ENCODE results near the gene PPP1R14D. TPM values are rescaled to one million over a fixed set of nuclear protein-coding genes. Genes with fewer than 3 reads are reported as not detected.

Gene PPP1R14D
- total RNA-seq, 1 donor from 2014 or later, result 1.7 TPM

DNA sequence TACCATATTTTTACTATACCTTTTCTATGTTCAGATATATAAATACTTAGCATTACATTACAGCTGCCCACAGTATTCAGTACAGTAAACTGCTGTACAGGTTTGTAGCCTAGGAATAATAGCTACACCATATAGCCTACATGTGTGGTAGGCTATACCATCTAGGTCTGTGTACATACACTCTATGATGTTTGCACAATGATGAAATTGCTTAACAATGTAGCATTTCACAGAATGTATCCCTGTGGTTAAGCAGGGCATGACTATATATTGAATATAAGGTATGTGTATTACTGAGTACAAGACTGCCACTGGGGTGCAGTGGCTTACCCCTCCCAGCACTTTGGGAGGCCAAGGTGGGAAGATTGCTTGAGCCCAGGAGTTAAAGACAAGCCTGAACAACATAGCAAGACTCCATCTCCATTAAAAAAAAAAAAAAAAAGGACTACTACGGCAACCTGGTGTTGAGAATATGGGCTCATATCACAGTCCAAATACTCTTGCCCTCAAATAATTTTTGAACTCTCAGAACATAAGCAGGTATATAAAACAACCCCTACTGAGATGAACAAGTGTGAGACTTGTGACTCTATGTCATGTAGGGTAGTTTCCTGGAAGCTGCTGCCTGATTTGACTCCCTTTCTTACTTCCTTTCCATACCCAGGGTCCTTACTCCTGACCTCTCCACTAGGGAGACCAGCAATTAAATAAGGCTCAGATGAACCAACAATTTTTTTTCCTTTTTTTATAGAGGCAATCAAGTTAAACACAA is 4.8 kb downstream of the PPP1R14D start:
- no peak for DNase-seq (ENCODE audit: low spot score)

DNA sequence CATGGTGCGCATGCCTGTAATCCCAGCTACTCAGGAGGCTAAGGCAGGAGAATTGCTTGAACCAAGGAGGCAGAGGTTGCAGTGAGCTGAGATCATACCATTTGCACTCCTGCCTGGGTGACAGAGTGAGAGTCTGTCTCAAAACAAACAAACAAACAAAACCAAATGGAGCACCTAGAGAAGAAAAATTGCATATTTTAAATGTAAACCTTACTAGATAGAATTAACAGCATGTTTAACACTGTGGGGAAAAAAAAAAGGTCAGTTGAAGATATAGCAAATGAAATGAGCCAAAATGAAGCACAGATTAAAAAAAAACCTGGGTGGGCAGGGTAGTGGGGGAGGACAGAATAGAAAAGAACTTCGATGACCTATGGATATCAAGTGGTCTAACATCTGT is 7.3 kb downstream of the PPP1R14D start:
- DNase-seq (ENCODE audit: low spot score), result no peak

DNA sequence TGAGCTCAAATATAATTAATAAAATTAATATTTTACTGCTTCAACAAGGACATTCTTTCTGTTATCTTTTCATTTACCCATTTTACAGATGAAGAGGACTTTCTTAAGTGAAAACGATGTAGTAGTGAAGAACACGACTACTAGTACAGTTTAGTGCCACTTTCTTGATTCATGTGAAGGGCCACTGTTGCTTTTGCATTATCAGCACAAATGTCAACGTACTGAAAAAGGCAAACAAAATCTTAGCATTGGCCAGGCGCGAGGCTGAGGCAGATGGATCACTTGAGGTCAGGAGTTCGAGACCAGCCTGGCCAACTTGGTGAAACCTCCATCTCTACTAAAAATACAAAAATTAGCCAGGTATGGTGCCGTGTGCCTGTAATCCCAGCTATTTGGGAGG is 9.5 kb downstream of the PPP1R14D start:
- DNase-seq (ENCODE audit: low spot score), result no peak

DNA sequence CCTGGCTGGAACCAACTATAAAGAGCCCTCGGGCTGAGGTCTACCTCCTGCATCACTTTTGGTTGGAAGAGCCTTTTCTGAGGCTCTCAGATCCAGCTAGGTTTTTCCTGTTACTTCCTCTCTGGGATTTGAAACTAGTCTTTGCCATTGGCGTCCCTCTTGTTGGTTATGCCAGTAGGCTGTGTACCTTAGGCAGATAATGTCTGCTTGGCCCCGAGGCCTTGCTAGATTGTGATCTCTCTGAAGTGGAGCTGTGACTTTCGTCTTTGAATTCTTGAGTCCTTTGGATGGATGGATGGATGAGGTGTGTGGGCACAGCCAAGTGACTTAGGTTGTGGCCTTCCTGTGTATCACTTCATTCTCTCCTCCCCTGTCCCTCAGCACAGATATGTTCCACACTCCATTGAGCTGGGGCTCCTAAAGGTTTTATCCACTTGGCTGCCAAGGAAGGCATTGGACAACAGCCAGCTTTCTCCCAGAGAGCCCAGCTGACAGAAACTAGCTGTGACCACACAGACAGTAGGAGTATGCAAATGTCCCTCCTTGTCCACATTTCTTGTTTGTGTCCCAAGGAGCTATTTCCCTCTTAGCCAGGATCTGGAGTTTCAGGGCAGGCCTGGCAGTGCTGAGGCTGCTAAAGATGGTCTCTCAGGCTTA is 13.3 kb downstream of the PPP1R14D start:
- DNase-seq (ENCODE audit: low spot score), result peak; percentile 31

DNA sequence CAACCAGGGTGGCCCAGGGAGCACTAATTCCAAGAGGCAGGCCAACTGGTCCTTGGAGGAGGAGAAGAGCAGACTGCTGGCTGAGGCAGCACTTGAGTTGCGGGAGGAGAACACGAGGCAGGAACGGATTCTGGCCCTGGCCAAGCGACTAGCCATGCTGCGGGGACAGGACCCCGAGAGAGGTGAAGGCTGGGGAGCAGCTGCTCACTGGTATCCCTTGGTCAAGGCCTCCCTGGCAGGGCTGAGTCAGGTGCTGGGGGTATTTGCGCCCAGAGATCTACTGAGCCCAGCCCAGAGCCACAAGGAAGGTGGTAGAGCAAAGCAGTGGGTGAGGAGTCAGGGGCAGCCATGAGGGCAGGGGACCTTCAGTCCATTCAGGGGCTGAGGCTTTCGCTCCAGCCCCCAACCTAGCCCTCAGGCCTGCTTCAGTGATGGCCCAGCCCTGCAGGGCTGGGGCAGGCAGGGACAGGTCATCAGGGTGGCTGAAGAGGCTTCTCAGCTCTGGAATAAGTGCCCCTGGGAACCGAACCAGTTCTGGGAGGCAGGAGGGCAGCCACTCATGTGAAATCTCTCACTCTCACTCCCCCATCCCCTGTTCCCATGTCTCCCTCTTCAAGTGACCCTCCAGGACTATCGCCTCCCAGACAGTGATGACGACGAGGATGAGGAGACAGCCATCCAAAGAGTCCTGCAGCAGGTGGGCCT is 15.6 kb downstream of the PPP1R14D start:
- no peak for DNase-seq (ENCODE audit: low spot score)

DNA sequence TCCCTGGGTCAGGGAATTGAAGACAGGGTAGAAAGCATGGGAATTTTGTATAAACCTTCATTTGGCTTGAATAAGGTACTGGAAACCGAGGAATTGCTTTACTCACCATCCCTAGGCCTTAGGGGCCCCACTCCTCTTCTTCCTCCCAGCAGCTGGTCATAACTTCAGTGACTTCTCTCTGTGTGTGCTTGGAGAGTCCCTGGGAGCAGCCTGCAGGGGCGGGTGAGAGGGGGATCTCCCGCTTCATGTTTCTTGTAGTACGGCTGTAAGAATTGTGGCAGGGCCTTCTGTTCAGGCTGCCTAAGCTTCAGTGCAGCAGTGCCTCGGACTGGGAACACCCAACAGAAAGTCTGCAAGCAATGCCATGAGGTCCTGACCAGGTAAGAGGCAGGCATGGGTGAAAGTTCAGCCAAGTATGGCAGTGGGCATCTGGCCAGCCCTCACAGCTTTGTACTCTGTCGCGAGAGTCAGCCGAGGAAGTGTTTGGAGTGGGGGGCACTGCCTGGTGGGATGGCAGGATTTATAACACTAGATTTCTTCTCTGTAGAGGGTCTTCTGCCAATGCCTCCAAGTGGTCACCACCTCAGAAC is 19.6 kb downstream of the PPP1R14D start:
- DNase-seq (ENCODE audit: low spot score), result no peak

DNA sequence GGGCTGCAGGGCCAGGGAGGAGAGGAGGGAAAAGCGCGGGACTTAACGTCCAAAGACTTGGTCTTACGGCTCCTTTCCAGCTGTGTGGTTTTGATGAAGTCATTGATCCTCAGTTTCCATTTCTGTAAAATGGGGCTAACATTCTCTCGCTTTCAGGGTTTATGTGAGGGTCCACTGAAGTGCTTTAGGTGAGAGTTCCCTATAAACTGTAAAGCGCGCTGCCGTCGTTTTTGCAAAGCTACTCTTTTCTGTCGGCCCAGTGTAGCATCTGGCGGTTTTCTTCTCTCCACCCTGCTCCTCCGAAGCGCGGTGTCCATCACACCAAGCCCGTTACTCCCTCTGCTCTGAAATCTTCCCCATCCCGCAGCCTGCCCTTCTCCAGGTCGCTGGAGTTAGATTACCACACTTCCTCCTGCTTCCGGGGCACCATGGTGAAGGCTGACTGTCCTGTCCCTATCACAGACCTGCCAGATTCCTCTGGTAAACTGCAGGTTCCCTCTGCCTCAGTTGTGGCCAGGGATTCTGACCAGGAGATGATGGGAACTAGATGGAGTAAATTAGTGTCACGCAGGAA is 20.5 kb downstream of the PPP1R14D start:
- DNase-seq (ENCODE audit: low spot score), result no peak

DNA sequence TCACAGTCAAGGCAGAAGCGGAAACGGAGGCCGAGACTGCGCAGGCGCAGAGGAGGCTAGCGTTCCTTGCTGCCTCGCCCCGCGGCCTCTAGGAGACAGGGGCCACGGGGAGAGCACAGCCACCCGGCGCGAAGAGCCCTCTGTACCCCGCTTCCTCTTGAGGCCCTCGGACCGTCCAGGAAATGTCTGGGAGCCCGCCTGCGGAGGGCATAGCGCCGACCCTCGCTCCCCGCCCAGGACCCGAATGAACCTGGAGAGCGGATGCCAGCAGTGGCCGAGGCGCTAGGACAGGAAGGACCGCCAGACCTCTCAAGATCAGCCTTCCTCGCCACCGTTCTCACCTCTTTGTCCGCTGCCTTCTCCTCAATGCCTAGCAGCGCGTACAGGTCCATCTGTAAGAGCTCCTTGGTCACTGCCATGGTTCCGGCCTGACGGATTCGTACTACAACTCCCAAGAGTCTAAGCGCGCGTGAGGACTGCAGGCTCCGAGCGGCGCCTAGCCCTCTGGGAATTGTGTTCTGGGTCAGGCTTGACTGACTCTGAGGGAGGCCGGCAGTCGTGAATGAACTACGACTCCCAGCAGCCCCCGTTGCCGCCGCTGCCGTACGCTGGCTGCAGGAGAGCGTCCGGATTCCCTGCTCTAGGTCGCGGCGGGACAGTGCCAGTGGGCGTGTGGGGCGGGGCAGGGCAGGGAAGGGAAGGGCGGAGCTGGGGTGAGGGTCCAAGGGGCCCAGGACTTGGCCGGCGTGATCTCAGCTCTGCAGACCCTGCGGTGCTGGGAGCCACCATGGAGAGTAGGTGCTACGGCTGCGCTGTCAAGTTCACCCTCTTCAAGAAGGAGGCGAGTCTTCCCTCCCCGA is 21.2 kb downstream of the PPP1R14D start, which contains the start of the genes DNAJC17 and ZFYVE19:
Gene DNAJC17, minus strand, starts transcription at position 446 of the 860 bp plus-strand sequence. Its CDS starts 27 bp downstream, at position 419.
Gene ZFYVE19, plus strand, starts transcription at position 62 of the 860 bp plus-strand sequence. Its CDS starts 501 bp downstream, at position 563.
- peak; percentile 99 for DNase-seq (ENCODE audit: low spot score)

DNA sequence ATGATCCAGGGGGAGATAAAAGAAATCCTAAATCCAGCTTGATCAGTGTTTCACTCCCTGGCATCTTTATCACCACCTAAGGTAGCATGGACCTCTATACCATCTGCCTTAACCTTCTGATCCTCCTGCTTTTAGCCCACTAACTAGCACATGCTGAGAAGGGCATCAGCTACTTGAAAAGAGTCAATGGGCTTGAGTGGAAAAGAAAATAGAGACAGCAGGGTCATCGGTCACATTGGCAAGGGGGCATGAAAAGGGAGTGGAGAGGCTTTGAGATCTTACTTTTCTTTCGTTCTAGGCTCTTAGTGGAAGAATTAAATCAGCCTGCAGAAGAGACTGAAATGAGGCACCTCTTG is 21.9 kb downstream of the PPP1R14D start:
- no peak for DNase-seq (ENCODE audit: low spot score)

DNA sequence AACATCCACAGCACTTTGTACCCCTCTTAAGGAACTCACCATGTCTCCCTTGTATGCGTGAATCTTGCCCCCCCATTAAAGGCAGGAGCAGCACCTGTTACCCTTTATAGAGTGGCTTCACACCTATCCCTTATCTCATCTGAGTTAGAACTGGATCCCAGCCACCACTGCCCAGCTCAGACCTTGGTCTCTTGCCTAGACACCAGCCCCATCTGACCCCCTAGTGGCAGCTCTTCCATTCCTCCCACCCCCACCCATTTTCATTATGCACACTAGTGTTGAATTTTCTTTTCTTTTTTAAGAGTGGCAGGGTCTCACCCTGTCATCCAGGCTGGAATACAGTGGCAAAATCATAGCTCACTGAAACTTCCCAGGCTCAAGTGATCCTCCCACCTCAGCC is 24.8 kb downstream of the PPP1R14D start:
- DNase-seq (ENCODE audit: low spot score), result no peak

DNA sequence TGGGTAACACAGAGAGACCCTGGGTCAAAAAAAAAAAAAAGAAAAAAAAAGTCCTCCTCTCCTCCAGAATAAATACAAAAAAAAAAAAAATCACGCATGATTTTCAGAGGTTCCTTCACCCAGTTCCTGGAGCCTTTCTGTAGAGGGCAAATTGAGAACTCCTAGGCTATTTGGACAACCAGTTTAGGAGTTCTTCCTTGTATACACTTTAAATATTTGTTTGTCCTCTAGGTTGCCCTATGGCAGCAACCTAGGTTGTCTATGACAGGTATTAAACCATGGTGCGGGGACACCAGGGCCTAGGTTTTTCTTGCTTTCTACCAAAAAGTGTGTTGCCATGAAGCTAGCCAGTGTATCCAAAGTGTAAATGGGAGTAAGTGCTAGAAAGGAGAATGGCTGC is 25.4 kb downstream of the PPP1R14D start:
- DNase-seq (ENCODE audit: low spot score), result no peak

DNA sequence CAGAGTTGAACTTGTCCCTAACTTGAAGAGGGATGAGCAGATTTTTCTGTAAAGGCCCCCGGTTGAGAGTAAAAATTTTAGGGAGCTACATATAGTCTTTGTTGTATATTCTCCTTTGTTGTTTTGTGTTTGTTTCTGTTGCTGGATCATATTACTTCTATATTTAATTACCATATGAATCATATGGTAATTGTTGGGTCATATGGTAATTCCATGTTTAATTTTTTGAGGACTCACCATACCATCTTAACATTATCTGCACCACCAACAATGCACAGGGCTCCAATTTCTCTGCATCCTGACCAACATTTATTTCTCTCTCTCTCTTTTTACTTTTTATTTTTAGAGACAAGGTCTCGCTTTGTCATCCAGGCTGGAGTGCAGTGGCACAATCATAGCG is 29.0 kb downstream of the PPP1R14D start:
- no peak for DNase-seq (ENCODE audit: low spot score)

DNA sequence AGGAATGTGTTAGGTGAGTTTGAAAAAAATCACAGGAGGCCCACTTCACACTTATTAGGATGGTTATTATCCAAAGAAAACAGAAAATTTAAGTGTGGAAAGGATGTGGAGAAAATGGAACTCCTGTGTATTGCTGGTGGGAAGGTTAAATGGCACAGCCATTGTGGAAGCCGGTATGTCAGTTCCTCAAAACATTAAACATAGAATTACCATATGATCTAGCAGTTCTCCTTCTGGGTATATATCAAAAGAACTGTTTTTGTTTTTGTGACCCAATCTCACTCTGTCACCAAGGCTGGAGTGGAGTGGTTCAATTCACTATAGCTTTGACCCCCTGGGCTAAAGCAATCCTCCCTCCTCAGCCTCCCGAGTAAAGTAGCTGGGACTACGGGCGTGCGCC is 32.0 kb downstream of the PPP1R14D start:
- DNase-seq (ENCODE audit: low spot score), result no peak

DNA sequence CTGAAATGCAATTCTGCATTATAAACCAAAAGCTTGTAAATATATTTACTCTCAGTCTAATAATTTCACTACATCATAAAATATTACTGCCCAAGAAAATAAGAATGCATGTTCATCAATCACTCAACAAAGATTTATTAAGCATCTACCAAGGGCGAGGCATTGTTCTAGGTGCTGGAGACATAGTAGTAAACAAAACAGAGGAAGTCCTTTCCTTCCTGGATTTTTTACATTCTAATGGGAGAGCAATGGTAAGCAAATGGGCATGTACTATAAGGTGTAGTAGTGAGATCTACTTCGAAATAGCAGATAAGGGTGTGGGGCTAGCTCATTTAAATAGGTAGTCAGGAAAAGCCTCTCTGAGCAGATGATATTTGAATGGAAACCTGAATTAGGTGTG is 32.5 kb downstream of the PPP1R14D start:
- DNase-seq (ENCODE audit: low spot score), result no peak

DNA sequence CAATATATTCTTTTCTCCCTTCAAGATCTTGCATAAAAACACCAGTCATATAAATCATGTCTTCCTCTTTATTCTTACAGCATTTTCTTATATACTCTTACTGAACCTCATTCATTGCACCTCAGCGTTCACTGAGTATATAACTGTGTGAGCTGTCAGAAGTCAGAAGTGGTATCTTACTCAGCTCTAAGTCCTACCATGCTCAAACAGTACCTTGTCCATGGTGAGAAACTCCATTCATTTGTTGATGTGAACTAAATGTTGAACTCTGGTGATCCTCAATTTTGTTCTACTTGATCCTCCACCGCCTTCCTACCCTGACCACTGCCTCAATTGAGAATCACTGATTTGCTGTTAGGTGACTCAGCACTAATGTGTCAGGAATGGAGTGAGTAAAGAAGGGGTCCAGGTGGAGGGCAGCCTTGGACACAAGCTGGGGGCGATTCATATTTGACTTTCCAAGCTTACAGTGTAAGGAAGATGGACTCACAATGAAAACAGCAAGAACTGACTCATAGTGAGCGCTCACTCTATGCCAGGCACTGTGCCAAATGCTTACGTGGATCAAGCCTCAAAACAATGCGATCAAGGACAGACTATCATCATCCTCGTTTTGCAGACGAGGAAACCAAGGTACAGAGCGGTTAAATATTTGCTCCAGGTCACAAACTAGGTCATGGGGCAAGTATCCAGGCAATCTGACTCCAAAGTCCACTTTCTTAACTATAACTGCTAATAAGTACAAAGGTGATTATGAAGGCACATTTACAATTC is 35.1 kb downstream of the PPP1R14D start:
- DNase-seq (ENCODE audit: low spot score), result no peak

DNA sequence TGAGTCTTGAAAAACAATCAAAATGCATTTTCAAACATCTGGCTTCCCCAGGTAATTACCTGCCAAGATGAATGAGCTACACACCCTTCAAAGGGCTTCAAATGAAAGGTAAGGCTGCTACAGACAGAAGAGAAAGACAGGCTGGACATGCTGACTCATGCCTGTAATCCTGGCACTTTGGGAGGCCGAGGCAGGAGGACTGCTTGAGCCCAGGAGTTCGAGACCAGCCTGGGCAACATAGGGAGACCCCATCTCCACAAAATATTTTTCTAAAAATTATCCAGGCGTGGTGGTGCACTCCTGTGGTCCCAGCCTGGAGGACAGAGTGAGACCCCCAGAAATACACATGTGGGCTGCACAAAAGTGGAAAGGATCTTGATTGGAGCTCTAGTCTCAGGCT is 36.1 kb downstream of the PPP1R14D start:
- DNase-seq (ENCODE audit: low spot score), result no peak

DNA sequence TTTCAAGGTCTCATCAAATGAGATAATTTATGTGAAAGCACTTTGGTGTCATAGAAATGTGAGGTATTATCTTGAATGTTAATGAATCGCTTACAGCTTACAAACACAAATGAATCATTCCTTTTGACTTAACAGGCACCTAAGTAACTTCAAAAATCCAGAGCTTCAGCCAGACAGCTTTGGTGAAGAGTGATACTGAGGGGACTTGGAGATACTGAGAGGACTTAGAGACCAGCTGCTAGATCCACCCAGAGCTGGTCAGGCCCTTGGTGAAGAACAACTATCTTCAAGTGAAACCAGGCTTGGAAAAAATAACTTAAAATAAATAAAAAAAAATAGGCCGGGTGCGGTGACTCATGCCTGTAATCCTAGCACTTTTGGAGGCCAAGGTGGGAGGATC is 37.8 kb downstream of the PPP1R14D start:
- no peak for DNase-seq (ENCODE audit: low spot score)

DNA sequence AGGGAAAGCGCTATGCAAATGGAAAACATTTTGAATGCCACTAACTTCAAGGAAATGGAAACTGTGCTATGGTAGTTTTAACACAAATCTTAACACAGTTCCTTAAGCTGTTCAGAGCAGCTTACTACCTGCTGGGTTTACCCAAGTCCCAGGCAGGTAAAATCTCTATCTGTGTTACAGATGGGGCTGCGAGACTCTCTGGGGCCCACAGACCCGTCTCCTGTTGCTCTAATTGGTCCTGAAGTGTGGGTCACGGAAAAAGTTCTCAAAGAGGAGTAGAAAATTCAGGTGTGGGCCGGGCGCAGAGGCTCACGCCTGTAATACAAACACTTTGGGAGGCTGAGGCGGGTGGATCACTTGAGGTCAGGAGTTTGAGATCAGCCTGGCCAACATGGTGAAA is 38.5 kb downstream of the PPP1R14D start:
- no peak for DNase-seq (ENCODE audit: low spot score)

DNA sequence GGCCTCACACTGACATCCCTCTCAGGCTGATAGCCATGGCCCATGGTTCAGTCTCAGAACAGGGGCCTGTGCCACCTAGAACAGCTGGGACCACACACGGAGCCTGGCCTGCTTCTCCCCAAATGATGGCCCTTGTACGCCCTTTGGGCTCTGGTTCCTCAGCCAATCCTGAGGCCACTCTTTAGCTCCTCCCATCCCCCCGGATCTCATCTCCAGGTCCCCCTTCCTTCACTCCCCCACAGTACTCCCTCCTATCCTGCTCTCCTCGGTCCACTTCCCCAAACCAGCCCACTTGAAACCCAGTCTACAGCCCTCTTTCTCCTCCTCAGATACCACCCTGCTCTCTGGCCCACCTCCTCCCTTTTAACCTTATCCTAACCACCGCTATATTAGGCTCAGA is 39.4 kb downstream of the PPP1R14D start:
- no peak for DNase-seq (ENCODE audit: low spot score)

DNA sequence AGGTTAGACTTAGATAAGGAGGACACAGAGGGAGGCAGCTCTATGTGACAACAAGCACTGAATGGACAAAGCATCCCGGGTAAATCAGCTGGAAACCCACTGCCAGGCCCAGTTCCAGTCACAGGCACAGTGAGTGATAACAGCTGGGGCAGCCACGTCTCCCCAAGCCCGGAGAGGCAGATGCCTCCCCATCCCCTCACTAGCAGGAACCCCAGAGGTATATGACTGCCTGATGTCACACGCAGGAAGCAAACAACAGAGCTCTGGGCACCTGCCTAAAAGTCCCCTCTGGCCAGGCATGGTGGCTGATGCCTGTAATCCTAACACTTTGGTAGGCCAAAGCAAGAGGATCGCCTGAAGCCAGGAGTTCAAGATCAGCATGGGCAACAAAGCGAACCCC is 40.5 kb downstream of the PPP1R14D start:
- DNase-seq (ENCODE audit: low spot score), result no peak
